Activated CD4-positive, alpha-beta T cell treated with anti-CD3 and anti-CD28 coated beads, Interleukin-2, amount 50 U/mL, for 48 hours (primary cell): ENCODE results near the gene GALNT6.

Source experiments
- DNase-seq, 2 experiments: peaks; one replicate each; pipeline ENCODE4 v3.0.0-alpha.2; 2020

Gene GALNT6

GRCh38 chr12:51391283-51392123 lies at the start of gene GALNT6:
Gene GALNT6 (minus strand): TSS chr12:51391406. CDS start chr12:51379781, 11,625 bp downstream.
- peak; percentile 73 to 74 for DNase-seq

- DNase-seq = no peak
These were observed 48.1 kb upstream of the GALNT6 start for GRCh38 chr12:51439330-51439729.

GRCh38 chr12:51437431-51437830 lies 46.2 kb upstream of the GALNT6 start:
- no peak for DNase-seq

- DNase-seq = no peak
These were observed 43.1 kb upstream of the GALNT6 start for GRCh38 chr12:51434305-51434704.

GRCh38 chr12:51432921-51433320 lies 41.7 kb upstream of the GALNT6 start:
- DNase-seq = no peak

GRCh38 chr12:51430196-51430895 lies 39.1 kb upstream of the GALNT6 start:
- DNase-seq = no peak

- DNase-seq = no peak
These were observed 38.5 kb upstream of the GALNT6 start for GRCh38 chr12:51429700-51430099.

- no peak for DNase-seq
These were observed 37.0 kb upstream of the GALNT6 start for GRCh38 chr12:51428256-51428655.

GRCh38 chr12:51424662-51425539 lies 33.7 kb upstream of the GALNT6 start, which contains the start of gene SLC4A8:
Gene SLC4A8 (plus strand): TSS chr12:51424831. CDS start chr12:51424988, 157 bp downstream.
- peak; percentile 84 to 87 for DNase-seq

- DNase-seq = no peak
These were observed 33.0 kb upstream of the GALNT6 start for GRCh38 chr12:51424094-51424661.

- DNase-seq = peak; percentile 32 to 50
These were observed 30.2 kb upstream of the GALNT6 start for GRCh38 chr12:51421266-51421884.

- no peak for DNase-seq
These were observed 28.4 kb upstream of the GALNT6 start for GRCh38 chr12:51419425-51420193.

GRCh38 chr12:51417826-51418225 lies 26.6 kb upstream of the GALNT6 start:
- DNase-seq = no peak

- no peak for DNase-seq
These were observed 24.7 kb upstream of the GALNT6 start for GRCh38 chr12:51415931-51416330.

- DNase-seq = no peak
These were observed 22.6 kb upstream of the GALNT6 start for GRCh38 chr12:51413791-51414190.

GRCh38 chr12:51413149-51413548 lies 21.9 kb upstream of the GALNT6 start:
- DNase-seq = no peak

- no peak for DNase-seq
These were observed 18.6 kb upstream of the GALNT6 start for GRCh38 chr12:51409846-51410245.

- no peak for DNase-seq
These were observed 16.4 kb upstream of the GALNT6 start for GRCh38 chr12:51407604-51408003.

- no peak for DNase-seq
These were observed 15.7 kb upstream of the GALNT6 start for GRCh38 chr12:51406859-51407258.

- DNase-seq = no peak
These were observed 15.1 kb upstream of the GALNT6 start for GRCh38 chr12:51406290-51406689.

GRCh38 chr12:51405801-51406207 lies 14.6 kb upstream of the GALNT6 start:
- no peak for DNase-seq
